Neural cell (in vitro differentiated cells): ENCODE data around the gene IDI1.

Experiments used
- CTCF ChIP-seq: fragments of 450-650 bp; IDR thresholded peaks from 2 replicates; pipeline ENCODE4 v1.5.1; 2014; ENCODE audit warnings: antibody characterized with exemption, mild to moderate bottlenecking, moderate library complexity; ENCODE audit not compliant: poor library complexity, severe bottlenecking
- MXI1 ChIP-seq: fragments of 450-650 bp; conservative IDR thresholded peaks from 2 replicates; pipeline ENCODE4 v1.6.1; 2014; ENCODE audit warnings: antibody characterized with exemption, mild to moderate bottlenecking; ENCODE audit not compliant: poor library complexity, severe bottlenecking

GRCh38 chr10:1003884-1004670 lies 44.8 kb downstream of the IDI1 start:
- TF ChIP-seq CTCF (no peak), MXI1 (no peak)
